PC-9 (cell line): ENCODE results near the gene KRT38.

Source experiments
- EZH2 ChIP-seq: fragments of 200-600 bp; sonication (generic); IDR thresholded peaks from 2 replicates; pipeline ENCODE4 v1.8.0; 2017; ENCODE audit warnings: antibody characterized with exemption, low read depth
- TF ChIP-seq, protein P1 (sequence below): fragments of 200-600 bp; sonication (generic); conservative IDR thresholded peaks from 2 replicates; pipeline ENCODE4 v1.6.1; 2017; ENCODE audit warnings: mixed run types, antibody characterized with exemption, mild to moderate bottlenecking, moderate library complexity

DNA sequence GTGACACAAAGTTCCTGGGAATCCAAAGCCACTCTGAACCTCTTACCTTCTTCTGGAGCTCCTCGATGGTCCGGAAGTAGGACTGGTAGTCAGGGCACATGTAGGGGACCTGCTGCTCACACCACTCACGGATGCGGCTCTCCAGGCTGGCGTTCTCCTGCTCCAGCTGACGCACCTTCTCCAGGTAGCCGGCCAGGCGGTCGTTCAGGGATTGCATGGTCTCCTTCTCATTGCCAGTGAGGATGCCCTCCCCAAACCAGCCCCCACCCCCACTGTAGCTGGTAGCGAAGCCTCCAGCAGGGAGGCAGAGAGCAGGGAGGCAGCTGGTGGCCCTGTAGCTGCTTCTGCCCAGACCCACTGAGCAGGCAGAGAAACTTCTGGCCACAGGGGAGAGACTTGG lies 39.8 kb upstream of the KRT38 start:
- TF ChIP-seq EZH2: no peak
- TF ChIP-seq, protein P1, sequence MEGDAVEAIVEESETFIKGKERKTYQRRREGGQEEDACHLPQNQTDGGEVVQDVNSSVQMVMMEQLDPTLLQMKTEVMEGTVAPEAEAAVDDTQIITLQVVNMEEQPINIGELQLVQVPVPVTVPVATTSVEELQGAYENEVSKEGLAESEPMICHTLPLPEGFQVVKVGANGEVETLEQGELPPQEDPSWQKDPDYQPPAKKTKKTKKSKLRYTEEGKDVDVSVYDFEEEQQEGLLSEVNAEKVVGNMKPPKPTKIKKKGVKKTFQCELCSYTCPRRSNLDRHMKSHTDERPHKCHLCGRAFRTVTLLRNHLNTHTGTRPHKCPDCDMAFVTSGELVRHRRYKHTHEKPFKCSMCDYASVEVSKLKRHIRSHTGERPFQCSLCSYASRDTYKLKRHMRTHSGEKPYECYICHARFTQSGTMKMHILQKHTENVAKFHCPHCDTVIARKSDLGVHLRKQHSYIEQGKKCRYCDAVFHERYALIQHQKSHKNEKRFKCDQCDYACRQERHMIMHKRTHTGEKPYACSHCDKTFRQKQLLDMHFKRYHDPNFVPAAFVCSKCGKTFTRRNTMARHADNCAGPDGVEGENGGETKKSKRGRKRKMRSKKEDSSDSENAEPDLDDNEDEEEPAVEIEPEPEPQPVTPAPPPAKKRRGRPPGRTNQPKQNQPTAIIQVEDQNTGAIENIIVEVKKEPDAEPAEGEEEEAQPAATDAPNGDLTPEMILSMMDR: no peak
